SH-SY5Y (cell line): ENCODE measurements around the gene B4GALT5.

Source experiments
- GATA2 ChIP-seq: IDR thresholded peaks from 2 replicates; pipeline ENCODE4 v1.6.1; 2011; ENCODE audit warnings: mild to moderate bottlenecking, low read depth, low read length
- GATA3 ChIP-seq: IDR thresholded peaks from 2 replicates; pipeline ENCODE4 v1.6.1; 2011; ENCODE audit warnings: low read depth, mild to moderate bottlenecking, low read length, moderate library complexity

The B4GALT5 gene

GRCh38 chr20:49608752-49609670, 104.7 kb downstream of the B4GALT5 start:
- no peak for TF ChIP-seq GATA2
- no peak for TF ChIP-seq GATA3

GRCh38 chr20:49607568-49607967, 106.1 kb downstream of the B4GALT5 start:
- no peak for TF ChIP-seq GATA3
- no peak for TF ChIP-seq GATA2

- no peak for TF ChIP-seq GATA3
- no peak for TF ChIP-seq GATA2
These were observed 110.5 kb downstream of the B4GALT5 start for GRCh38 chr20:49603209-49603627.

GRCh38 chr20:49602345-49603208, 111.1 kb downstream of the B4GALT5 start:
- no peak for TF ChIP-seq GATA3
- no peak for TF ChIP-seq GATA2

GRCh38 chr20:49601153-49601924, 112.3 kb downstream of the B4GALT5 start:
- no peak for TF ChIP-seq GATA2
- no peak for TF ChIP-seq GATA3

- TF ChIP-seq GATA2 (no peak), GATA3 (no peak)
These were observed 113.9 kb downstream of the B4GALT5 start for GRCh38 chr20:49599746-49600113.

- TF ChIP-seq GATA3 (no peak), GATA2 (no peak)
These were observed 115.8 kb downstream of the B4GALT5 start for GRCh38 chr20:49597825-49598395.

- TF ChIP-seq GATA3 (no peak), GATA2 (no peak)
These were observed 117.7 kb downstream of the B4GALT5 start for GRCh38 chr20:49595811-49596561.

- TF ChIP-seq GATA2 = no peak
- no peak for TF ChIP-seq GATA3
These were observed 118.3 kb downstream of the B4GALT5 start for GRCh38 chr20:49595346-49595745.

- no peak for TF ChIP-seq GATA2
- TF ChIP-seq GATA3 = no peak
These were observed 118.8 kb downstream of the B4GALT5 start for GRCh38 chr20:49594931-49595315.

GRCh38 chr20:49594143-49594930, 119.3 kb downstream of the B4GALT5 start:
- TF ChIP-seq GATA3 (no peak), GATA2 (no peak)

- no peak for TF ChIP-seq GATA2
- TF ChIP-seq GATA3 = no peak
These were observed 120.1 kb downstream of the B4GALT5 start for GRCh38 chr20:49593466-49594142.

- TF ChIP-seq GATA3 = no peak
- TF ChIP-seq GATA2 = no peak
These were observed 121.6 kb downstream of the B4GALT5 start for GRCh38 chr20:49592120-49592519.
